Measurements from ENCODE around the gene DBF4B. TPM values are rescaled to one million over a fixed set of nuclear protein-coding genes. Genes with fewer than 3 reads are reported as not detected.

The DBF4B gene
- total RNA-seq, 1 experiment from 2014 or later: 32.9 TPM

GRCh38 chr17:44772308-44773045, 64.0 kb downstream of the DBF4B start:
- Mint-ChIP-seq H3K9me3 (no peaks in the 10 kb centered on the region), H3K36me3 (no peaks in the 10 kb centered on the region), H3K4me1 (peaks cover 10% of the 10 kb centered on the region), H3K27me3 (ENCODE audit: low read depth) (peaks cover 16% of the 10 kb centered on the region), H3K27ac (no peak overlapping the region), H3K4me3 (no peak overlapping the region)
- ChIA-PET CTCF (interaction anchor here (0.5 to 1.1 kb wide), 5 partner anchors 20 to 397 kb away, joined by 3 read pairs; no protein-coding TSS in a partner anchor), POLR2A (no interaction called here)
- no peak for DNase-seq (ENCODE audit: low spot score)
- ATAC-seq: no peak
- no peak for TF ChIP-seq ZNF219 (CRISPR knock-in tag; IDR thresholded peaks at IDR 0.05; ENCODE audit: borderline replicate concordance)
- no peak for TF ChIP-seq IRF2 (CRISPR knock-in tag; IDR thresholded peaks at IDR 0.05; ENCODE audit: borderline replicate concordance, low read depth)
- TF ChIP-seq FOXJ3 (CRISPR knock-in tag; IDR thresholded peaks at IDR 0.05; ENCODE audit: borderline replicate concordance): no peak
- TF ChIP-seq SOX15 (CRISPR knock-in tag; IDR thresholded peaks at IDR 0.05): no peak
- no peak for TF ChIP-seq ZNF532 (CRISPR knock-in tag; IDR thresholded peaks at IDR 0.05; ENCODE audit: borderline replicate concordance)
- no peak for TF ChIP-seq MAX (CRISPR knock-in tag; IDR thresholded peaks at IDR 0.05)
- no peak for TF ChIP-seq MXD4 (CRISPR knock-in tag; IDR thresholded peaks at IDR 0.05; ENCODE audit: borderline replicate concordance)
- TF ChIP-seq, protein P1, sequence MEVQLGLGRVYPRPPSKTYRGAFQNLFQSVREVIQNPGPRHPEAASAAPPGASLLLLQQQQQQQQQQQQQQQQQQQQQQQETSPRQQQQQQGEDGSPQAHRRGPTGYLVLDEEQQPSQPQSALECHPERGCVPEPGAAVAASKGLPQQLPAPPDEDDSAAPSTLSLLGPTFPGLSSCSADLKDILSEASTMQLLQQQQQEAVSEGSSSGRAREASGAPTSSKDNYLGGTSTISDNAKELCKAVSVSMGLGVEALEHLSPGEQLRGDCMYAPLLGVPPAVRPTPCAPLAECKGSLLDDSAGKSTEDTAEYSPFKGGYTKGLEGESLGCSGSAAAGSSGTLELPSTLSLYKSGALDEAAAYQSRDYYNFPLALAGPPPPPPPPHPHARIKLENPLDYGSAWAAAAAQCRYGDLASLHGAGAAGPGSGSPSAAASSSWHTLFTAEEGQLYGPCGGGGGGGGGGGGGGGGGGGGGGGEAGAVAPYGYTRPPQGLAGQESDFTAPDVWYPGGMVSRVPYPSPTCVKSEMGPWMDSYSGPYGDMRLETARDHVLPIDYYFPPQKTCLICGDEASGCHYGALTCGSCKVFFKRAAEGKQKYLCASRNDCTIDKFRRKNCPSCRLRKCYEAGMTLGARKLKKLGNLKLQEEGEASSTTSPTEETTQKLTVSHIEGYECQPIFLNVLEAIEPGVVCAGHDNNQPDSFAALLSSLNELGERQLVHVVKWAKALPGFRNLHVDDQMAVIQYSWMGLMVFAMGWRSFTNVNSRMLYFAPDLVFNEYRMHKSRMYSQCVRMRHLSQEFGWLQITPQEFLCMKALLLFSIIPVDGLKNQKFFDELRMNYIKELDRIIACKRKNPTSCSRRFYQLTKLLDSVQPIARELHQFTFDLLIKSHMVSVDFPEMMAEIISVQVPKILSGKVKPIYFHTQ (CRISPR knock-in tag; IDR thresholded peaks at IDR 0.05): no peak

DNA sequence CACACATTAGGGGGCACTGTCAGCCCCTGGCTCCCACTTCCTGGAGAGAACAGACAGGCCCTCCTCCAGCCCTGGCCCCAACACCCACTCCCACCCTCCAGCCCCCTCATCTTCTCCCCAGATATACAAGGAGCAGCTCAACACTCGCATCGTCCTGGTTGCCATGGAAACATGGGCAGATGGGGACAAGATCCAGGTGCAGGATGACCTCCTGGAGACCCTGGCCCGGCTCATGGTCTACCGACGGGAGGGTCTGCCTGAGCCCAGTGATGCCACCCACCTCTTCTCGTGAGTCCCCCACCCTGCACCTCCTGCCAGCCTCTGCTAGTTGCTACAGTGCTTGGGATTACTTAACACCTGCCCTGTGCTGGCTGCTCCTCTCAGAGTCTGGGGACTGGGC, 64.7 kb downstream of the DBF4B start:
- Mint-ChIP-seq H3K4me1 (peaks cover 5% of the 10 kb centered on the region; the same call in 1 of the 2 replicates), H3K9me3 (no peaks in the 10 kb centered on the region), H3K27me3 (ENCODE audit: low read depth) (peaks cover 22% of the 10 kb centered on the region), H3K4me3 (no peak overlapping the region), H3K36me3 (no peaks in the 10 kb centered on the region), H3K27ac (no peak overlapping the region)
- POLR2A ChIA-PET: no interaction called here
- no peak for DNase-seq (ENCODE audit: low spot score)
- ATAC-seq: no peak
- TF ChIP-seq RELA (CRISPR knock-in tag; IDR thresholded peaks at IDR 0.05; ENCODE audit: borderline replicate concordance): no peak
- no peak for TF ChIP-seq ELF4 (CRISPR knock-in tag; IDR thresholded peaks at IDR 0.05; ENCODE audit: low read depth)
- no peak for TF ChIP-seq NFYB (CRISPR knock-in tag; conservative IDR thresholded peaks at IDR 0.05; ENCODE audit: low read depth)
- no peak for TF ChIP-seq KAT7 (CRISPR knock-in tag; IDR thresholded peaks at IDR 0.05; ENCODE audit: borderline replicate concordance)
- TF ChIP-seq, protein P2, sequence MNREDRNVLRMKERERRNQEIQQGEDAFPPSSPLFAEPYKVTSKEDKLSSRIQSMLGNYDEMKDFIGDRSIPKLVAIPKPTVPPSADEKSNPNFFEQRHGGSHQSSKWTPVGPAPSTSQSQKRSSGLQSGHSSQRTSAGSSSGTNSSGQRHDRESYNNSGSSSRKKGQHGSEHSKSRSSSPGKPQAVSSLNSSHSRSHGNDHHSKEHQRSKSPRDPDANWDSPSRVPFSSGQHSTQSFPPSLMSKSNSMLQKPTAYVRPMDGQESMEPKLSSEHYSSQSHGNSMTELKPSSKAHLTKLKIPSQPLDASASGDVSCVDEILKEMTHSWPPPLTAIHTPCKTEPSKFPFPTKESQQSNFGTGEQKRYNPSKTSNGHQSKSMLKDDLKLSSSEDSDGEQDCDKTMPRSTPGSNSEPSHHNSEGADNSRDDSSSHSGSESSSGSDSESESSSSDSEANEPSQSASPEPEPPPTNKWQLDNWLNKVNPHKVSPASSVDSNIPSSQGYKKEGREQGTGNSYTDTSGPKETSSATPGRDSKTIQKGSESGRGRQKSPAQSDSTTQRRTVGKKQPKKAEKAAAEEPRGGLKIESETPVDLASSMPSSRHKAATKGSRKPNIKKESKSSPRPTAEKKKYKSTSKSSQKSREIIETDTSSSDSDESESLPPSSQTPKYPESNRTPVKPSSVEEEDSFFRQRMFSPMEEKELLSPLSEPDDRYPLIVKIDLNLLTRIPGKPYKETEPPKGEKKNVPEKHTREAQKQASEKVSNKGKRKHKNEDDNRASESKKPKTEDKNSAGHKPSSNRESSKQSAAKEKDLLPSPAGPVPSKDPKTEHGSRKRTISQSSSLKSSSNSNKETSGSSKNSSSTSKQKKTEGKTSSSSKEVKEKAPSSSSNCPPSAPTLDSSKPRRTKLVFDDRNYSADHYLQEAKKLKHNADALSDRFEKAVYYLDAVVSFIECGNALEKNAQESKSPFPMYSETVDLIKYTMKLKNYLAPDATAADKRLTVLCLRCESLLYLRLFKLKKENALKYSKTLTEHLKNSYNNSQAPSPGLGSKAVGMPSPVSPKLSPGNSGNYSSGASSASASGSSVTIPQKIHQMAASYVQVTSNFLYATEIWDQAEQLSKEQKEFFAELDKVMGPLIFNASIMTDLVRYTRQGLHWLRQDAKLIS (CRISPR knock-in tag; IDR thresholded peaks at IDR 0.05; ENCODE audit: borderline replicate concordance): no peak
- TF ChIP-seq HMGA2 (CRISPR knock-in tag; IDR thresholded peaks at IDR 0.05): no peak
- no peak for TF ChIP-seq SMAD3 (CRISPR knock-in tag; IDR thresholded peaks at IDR 0.05; ENCODE audit: borderline replicate concordance)
- CTCF ChIA-PET: interaction anchor here (0.5 to 2.7 kb wide), 7 partner anchors 21 to 397 kb away, joined by 3 to 11 read pairs (median 3); no protein-coding TSS in a partner anchor
